K562 treated with DMSO at 1 percent for 12 hours (cell line): ENCODE data around the gene SAXO2. TPM values are rescaled to one million over a fixed set of nuclear protein-coding genes. Genes with fewer than 3 reads are reported as not detected.

Experiments used
- total RNA-seq: library from RNA; unstranded; fragments of 300-600 nt; gene quantifications from 2 replicates; pipeline ENCODE4 v1.2.3, GENCODE V29; 2022; ENCODE audit not compliant: insufficient read depth

The SAXO2 gene, protein sequence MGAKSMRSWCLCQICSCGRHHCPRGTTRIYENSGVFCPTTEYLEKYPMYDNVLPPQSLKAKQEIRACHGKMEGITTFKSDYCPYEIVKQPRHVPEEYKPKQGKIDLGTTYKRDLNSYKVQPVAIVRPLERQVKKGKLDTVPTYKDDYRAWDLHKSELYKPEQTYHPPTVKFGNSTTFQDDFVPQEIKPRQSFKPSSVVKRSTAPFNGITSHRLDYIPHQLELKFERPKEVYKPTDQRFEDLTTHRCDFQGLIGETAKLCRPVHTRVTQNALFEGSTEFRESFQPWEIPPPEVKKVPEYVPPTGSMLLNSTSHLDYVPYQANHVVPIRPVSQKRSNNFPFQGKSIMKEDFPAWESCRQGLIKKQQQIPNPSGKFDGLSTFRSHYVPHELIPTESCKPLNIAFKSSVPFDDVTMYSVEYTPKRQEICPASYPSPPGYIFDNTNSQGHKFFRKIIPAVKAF
- total RNA-seq = 5.9 and 7.2 TPM in 2 replicates

DNA sequence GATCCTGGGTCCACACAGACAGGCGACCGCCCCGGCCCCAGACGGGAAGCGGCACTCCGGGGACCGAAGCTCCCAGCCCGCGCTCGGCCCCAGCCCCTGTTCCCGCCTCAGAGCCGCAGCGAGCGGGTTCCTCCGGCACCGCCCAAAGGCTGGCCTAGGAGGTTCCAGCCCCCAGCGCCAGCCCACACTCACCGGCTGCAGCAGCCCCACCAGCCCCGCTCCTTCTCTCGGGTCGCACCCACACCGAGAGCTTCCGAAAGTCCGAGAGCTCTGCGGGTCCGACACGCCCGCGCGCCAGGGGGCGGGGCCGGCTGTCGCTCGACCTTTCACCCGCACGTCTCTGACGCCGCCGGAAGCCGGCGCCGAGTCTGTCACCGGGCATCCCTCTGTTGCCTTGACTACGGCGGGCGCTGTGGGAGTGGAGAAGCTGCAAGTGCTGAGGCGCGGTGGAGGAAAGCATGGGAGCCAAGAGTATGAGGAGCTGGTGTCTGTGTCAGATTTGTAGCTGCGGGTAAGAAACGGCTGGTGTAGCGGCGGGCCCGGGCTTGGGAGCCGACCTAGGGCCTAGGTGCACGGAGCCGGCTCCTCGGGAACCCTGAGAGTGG is at the start of gene SAXO2, which contains the start of gene EFL1:
TSS of gene SAXO2 (plus strand) at position 397 of the 605 bp plus-strand sequence. CDS start at position 459, 62 bp downstream.
TSS of gene EFL1 (minus strand) at position 313 of the 605 bp plus-strand sequence. CDS start 956 bp downstream, outside the sequence.

Other genes with a start within 250 kb of the SAXO2 start
- gene MEX3B, start 216.8 kb upstream of the SAXO2 start, total RNA-seq = 15.2 and 26.2 TPM in 2 replicates
- 9.4 and 11.8 TPM in 2 replicates for gene EFL1, start 84 bp upstream of the SAXO2 start, total RNA-seq
- gene GOLGA6L10, start 86.7 kb downstream of the SAXO2 start, total RNA-seq = 2.2 TPM in 1 of 2 replicates, not detected in the other
- 1.4 and 4.1 TPM in 2 replicates for gene GOLGA6L9, start 167.0 kb downstream of the SAXO2 start, total RNA-seq